ENCODE results near the gene PRM3.

PRM3 gene

DNA sequence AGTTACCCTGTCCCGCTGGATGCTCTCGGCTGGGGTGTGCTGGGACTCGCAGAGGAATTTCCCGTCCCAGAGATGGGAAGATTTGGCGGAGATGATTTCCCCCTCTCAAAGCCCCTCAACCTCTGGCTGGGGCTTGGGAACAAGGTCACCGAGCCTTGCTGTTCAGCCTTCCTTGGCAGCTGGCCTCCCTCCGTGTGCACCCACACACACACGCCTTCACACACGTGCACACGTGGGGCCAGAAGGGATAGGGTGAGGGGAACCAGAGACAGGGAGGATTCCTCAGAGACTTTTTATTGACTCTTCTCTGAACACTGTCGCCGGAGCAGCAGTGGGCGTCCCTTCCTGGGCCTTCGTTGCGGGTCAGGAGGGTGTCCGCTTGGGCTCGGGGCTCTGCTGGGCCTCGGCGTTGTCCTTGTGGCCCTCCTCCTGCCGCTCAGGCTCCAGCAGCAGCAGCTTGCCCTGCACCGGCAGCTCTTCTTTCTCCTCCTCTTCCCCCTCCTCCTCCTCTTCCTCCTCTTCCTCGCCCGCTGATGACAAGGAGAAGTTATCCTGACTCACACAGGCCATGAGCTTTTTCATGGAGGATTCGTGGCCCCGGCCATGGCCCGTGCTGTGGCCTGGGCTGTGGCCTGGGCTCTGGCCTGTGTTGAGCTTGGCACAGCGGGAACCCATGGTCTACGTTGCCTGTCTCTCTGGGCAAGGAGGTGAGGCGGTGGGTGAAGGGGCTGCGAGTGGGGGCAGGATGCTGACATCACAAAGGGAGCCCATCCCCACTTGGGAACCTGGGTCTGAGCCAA is at the start of gene PRM3:
TSS of gene PRM3 (minus strand) at position 709 of the 800 bp plus-strand sequence. CDS start at position 675, 34 bp downstream.
- DNase-seq: no peak

- DNase-seq: no peak
Observed at GRCh38 chr16:11322823-11323222, 49.4 kb upstream of the PRM3 start.

DNA sequence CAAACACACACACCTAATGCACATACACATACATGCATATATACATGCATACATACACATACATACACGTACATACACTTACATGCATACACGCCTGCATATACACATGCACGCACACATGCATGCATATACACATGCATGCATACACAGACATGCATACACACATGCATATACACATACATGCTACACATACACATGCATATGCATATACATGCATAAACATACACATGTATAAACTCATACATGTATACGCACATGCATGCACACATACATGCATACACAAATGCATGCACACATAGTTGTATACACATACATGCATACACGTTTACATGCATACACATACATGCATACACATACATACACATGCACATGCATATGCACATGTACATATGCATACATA is 48.2 kb upstream of the PRM3 start:
- DNase-seq: no peak

GRCh38 chr16:11320170-11320569 is 46.7 kb upstream of the PRM3 start:
- no peak for DNase-seq

DNA sequence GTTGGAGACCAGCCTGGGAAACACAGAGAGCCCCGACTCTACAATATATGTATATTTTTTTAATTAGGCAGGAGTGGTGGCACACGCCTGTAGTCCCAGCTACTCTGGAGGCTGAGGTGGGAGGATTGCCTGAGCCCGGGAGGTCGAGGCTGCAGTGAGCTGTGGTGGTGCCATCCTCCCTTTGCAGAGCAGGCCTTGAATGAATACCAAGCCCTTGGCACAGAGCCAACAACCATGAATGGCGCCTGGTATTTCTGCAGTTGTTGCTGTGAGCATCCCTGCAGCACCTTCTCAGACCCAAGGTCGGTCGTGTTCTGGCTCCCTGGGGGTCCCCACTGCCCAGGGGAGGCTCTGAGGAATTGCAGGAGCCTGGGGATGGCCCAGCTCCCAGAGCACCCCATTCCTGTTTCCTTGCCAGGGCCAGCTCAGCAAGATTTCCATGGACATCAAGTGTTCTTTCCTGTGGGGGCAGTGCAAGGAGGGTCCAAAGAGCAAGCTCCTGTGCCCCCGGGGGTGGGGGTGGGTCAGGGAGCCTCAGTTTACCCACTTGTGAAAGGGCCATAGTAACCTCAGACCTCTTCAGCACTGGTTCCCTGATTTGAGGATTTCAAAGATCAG is 46.2 kb upstream of the PRM3 start:
- no peak for DNase-seq

- DNase-seq: no peak
Observed at GRCh38 chr16:11318817-11319216, 45.4 kb upstream of the PRM3 start.

GRCh38 chr16:11316331-11317015 is 43.0 kb upstream of the PRM3 start:
- DNase-seq: no peak

- no peak for DNase-seq
Observed at GRCh38 chr16:11315510-11315909, 42.1 kb upstream of the PRM3 start.

DNA sequence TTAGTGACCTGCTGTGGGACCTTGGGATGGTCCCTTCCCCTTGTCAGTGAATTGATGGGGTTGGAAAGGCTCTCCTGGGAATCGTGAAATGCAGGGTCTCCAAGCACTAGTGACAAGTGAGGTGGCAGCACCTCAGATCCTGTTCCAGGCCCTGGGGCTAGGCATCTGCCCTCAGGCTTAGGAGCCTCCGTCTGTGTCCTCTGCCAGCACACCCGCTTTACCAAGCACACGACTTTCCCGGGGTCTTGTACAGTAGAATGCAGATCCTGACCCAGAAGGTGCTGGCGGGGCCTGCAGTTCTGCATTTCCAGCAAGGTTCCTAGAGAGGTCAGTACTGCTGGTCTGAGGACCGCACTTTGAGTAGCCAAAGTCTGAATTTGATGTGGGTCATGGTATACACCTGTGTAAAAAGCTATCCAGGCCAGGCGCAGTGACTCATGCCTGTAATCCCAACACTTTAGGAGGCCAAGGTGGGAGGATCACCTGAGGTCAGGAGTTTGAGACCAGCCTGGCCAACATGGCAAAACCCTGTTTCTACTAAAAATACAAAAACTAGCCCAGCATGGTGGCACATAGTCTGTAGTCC is 41.0 kb upstream of the PRM3 start:
- no peak for DNase-seq

GRCh38 chr16:11313493-11314308 is 40.3 kb upstream of the PRM3 start:
- DNase-seq: no peak

DNA sequence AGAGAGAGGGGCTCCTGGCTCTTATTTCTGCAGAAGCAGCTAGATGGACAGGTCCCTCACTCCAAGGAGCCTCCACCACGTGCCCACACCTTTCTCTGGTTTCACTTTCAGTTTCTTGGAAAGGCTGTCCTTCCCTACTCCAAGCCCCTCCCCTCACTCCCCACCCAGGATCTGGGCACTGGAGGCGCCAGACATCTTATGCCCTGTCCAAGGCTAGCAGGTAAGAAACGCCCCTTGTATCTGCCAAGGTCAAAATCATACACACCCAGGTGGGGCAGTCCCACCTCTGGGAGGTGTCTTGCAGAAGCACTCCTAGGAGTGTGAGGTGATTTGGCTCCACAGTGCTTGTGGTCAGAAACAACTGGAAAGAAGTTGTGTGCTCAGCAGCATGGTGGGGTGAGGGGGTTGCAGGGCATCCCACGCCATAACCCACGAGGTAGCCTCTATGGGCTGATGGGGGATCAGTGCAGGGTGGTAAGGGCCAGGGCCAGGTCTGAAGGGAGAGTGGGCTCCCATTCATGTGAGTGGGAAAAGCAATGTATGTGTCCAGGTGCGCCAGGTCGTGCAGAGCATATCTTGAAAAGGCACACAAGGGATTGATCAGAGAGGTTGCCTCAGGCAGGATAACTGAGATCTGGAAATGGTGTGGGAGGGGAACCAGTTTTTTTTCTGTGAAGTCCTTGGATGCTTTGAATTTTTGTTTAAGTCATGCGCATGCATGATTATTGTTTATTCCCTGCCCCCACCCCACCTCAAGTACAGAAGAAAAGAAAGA is 39.5 kb upstream of the PRM3 start:
- DNase-seq: no peak

- no peak for DNase-seq
Observed at GRCh38 chr16:11310997-11311561, 37.6 kb upstream of the PRM3 start.

DNA sequence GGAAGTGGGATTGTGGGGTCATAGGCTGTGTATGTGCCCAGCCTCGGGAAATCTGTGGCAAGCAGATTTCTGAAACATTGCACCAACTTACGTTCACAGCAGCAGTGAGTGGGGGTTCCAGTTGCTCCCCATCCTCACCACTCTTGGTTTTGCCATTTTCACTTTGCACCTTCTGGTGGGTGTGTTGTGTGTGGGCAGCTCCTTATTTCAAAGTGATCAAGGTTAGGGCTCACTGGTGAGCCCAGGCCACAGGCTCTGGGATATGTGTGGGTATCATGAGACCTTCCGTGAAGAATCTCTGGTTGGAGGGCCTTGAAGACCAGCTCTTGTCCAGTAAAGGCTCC is 37.2 kb upstream of the PRM3 start:
- DNase-seq: no peak

- no peak for DNase-seq
Observed at GRCh38 chr16:11309895-11310633, 36.6 kb upstream of the PRM3 start.

- no peak for DNase-seq
Observed at GRCh38 chr16:11308493-11309283, 35.3 kb upstream of the PRM3 start.

- no peak for DNase-seq
Observed at GRCh38 chr16:11307639-11308492, 34.4 kb upstream of the PRM3 start.

DNA sequence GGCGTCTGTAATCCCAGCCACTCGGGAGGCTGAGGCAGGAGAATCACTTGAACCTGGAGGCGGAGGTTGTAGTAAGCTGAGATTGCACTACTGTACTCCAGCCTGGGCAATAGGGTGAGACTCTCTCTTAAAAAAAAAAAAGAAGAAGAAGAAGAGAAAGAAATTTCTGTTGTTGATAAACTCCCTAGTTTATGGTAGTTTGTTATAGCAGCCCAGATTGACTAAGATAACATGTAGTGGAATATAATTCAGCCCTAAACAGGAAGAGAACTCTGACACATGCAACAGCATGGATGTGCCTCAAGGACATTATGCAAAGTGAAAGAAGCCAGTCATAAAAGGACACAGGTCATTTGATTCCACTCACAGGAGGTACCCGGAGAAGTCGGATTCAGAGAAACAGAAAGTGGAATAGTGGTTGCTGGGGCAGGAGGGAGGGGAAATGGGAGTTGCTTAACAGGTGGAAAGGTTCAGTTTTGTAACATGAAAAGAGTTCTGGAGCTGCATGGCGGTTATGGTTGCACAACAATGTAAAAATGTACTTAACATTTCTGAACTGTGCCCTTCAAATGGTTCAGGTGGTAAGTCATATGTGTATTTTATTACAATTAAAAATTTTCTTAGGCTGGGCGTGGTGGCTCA is 33.7 kb upstream of the PRM3 start:
- DNase-seq: no peak

DNA sequence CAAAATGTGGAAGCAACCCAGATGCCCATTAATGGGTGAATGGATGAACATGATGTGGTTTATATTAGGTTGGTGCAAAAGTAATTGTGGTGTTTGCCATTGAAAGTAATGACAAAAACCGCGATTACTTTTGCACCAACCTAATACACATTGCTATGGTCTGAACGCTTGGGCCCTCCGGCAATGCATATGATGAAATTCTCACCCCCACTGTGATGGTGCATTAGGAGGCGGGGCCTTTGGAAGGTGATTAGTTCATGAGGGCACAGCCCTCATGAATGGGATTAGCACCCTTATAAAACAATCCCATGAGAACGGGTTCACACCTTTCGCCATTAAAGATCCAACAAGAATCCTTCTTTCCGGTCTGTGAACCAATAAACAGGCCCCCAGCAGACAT is 33.0 kb upstream of the PRM3 start:
- no peak for DNase-seq
